ENCODE measurements around the gene NOL6.

The NOL6 gene

DNA sequence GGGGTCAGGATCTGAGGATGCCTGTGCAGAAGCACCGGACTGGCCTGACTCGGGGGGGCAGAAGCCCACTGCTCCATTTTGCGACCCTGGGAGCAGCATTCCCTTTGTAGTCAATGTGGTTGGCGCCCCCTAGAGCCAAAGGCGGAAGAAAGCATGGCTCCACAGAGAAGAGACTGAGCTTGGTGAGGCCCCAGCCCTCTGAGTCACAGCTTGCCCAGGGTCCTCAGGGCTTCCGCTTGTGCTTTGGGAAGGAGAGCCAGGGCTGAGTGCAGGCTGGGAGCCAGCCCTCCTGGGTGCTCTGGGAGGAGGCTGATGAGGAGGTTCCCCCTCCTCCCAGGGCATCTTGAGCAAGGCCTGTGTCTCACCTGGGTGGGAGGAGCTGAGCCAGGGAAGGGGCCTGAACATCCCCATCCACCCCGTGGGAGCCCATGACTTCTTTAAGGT lies 20.9 kb downstream of the NOL6 start:
- peak; percentile 58 for DNase-seq

DNA sequence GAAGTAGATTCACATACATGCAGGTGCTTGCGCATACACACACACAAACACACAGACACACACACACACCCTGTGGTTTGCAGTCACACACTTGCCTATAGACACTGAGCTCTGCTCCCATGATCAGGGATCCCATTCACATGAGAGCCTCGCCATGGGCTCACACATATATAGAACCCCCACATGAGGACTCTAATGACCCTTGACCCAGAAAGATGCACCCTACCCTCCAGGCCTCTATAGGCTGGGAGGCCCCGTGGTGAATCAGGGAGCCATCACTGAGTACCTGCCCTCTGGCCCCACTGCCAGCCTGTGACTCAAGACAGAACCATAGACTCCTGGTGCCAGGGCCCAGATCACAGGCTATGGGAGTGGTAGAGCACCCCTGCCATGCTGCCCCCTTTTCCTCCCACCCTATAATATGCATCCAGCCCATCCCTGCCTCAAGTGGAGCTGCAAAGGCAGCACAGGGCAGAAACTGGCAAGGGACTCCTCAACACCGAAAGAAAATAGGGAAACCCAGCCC lies 23.0 kb downstream of the NOL6 start:
- DNase-seq, result no peak

DNA sequence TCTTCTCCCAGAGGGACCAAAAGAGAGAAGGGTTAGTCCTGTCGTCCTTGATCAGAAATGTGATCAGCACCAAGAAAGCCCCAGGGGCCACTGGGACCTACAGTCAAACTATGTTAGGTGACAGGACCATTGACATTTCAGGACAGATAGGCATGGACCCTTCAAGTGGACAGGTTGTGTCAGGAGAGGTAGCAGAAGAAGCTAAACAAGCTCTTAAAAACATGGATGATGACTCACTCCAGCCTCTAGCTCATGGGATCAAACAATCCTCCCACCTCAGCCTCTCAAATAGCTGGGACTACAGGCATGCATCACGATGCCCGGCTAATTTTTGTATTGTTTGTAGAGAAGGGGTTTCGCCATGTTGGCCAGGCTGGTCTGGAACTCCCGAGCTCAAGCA lies 24.0 kb downstream of the NOL6 start:
- no peak for DNase-seq

DNA sequence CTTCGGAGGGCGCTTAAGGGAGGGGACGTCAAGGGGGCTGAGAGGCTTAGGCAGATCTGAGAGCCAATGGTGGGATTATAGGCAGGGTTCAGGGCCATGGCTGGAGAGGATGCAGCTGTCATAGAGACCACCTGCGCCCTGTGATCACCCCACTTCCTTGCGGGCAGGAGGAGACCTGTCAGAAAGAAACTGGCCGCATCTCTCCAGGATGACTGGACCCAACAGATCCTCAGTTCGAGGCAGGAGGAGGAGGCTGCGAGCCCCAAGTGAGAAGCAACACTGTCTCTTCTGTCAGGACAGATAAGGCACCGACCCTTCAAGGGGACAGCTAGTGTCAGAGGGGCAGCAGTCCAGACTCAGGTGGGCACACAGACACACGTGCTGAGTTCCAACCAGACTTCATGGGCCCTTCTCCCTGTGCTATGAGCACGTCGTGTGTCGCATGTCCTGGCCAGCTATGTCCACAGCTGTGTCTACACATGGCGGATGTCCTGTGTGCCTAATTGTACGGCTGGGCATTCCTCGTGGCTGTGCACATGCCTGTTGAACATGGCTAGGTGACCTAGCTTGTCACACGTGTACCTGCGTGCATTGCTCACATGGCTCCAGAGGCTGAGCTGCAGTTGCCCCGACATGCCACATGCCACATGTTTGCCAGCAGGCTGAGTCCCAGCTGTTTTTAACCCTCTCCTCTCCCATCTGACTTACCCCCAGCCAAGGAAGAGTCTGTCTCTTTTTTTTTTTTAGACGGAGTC lies 25.7 kb downstream of the NOL6 start:
- DNase-seq, result no peak

DNA sequence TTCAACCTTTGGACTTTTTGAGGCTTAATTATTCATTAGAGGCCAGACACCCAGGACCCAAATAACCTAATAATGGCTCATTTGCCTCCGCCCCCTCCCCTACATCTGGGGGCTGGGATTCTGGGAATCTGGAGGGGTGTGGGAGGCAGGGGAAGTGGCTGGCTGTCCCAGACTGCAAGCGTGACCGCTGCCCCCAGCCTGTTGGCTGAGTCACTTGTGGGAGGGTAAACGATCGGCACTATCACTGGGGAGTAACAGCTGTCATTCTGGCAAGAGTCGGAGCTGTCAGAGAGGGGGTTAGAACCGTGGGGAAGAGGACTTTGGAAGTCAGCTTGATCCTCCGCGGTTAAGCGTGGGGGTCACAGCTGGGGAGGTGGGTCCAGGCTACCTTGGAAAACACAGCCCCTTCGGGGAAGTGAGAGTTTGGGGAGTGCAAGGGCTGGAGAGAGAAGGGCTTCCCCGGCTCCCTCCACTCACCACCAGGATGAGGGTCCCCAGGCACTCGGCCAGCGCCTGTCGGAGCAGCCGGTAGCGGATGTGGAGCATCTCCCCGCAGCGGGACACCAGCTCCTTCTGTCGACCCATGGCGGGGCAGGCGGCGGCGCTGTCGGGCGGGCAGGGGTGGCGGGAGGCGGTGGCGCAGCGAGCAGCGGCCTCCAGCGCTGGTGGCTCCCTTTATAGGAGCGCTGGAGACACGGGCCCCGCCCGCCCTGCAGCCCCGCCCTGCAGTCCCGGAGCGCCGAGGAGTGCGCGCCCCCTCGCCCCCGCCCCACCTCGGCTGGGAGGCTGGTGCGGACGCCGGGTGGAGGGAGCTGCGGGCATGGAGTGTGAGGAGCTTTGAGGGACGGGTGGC lies 26.6 kb downstream of the NOL6 start, which contains the start of gene AQP3:
Gene AQP3, minus strand, starts transcription at position 648 of the 853 bp plus-strand sequence. Its CDS starts 63 bp downstream, at position 585.
- peak; percentile 72 for DNase-seq

DNA sequence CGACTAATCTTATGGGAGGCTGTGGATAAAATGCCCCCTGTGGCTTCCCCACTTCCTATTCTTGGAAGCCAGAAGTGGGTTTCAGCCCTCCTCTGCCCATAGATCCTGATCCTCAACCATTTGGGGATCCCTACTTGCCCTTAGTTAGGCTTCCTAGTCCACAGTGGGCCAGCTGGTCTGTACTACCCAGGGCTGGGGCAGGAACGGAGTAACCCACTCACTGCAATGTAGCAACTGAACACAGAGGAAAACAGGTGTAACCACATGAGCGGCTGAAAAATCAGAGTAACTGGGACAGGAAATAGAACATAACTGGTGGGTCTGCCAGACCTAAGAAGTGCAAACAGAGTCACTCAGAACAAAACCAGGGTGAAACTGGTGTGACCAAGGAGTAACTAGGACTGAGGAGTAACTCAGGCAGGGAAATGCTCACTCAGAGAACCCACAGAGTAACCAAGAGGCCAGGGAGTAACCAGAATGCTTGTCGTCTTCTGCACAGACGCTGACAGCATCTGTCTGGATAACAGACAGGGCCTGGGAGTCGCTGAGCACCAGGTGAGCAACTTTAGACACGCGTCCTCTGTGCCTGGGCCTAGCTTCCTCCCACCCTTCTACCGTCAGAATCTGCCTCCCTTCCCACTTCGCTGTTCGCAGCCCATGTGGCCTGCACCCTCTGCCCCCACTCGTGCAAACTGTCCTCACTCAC lies 27.3 kb downstream of the NOL6 start:
- peak; percentile 61 for DNase-seq

DNA sequence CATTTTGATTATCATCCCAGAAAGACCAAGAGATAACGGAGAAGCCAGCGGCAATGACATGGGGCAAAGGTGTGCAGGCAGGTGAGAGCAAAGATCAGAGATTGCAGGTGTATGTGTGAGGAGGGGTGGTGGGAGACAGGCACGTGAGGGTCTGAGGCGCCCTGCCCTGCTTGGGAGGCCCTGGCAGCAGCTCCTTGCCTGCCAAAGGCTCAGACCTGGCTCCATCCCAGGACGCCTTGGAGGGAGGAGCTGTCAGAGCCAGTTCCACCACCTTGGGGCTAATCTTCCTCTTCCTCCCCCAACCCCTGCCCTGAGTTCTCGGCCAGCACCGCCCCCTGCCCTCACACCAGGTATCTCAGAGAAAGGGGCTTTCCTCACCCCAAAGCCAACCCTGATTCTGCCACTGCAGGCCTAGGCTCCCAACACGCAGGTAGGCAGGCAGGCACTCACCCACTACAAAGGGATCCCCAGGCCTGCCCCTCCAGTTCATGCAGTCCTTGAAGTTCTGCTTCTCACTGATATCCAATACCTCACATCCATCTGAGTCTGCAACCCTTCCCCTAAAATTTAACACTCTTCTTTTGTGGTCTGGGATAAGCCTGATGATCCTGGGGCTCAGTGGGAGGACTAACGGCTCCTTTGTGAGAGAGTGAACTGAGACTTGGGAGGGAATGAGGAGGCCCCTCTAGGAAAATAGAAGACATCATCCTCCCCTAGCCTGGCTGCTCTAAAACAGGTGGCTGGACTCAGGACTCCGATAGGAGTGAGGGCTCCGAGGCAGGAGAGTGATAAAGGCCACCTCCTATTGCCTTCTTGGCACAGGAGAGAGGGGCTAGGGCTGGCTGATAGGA lies 28.1 kb downstream of the NOL6 start:
- DNase-seq, result no peak

DNA sequence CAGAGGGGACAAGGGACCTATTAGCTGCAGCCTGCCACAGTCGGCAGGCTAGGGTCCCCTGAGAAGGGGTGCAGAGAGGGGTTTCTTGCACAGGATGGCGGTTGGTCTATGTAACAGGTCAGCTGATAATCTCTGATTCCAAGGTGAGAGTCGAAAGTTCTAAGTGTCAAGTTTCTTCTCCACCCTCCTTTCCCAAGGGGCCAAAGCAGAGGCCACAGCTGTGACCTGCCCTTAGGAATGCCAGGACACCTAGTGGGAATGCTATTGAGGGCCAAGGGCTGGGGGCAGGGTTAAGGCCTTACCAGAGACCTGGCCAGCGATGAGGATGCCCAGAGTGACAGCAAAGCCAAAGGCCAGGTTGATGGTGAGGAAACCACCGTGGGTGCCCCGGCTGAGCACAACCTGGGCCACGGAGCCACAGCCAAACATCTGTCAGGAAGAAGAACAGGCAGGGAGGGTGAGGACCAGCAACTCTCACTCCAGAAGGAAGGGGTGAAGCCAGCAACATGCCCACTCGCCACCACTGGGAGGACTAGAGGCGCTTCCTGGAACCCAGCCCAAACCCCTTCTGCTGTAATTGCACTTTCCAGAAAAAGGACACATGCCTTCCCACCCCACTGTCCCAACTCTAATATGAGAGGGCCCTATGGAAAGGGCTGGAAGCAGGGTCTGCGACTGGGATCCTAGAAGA lies 30.1 kb downstream of the NOL6 start:
- DNase-seq, result no peak

DNA sequence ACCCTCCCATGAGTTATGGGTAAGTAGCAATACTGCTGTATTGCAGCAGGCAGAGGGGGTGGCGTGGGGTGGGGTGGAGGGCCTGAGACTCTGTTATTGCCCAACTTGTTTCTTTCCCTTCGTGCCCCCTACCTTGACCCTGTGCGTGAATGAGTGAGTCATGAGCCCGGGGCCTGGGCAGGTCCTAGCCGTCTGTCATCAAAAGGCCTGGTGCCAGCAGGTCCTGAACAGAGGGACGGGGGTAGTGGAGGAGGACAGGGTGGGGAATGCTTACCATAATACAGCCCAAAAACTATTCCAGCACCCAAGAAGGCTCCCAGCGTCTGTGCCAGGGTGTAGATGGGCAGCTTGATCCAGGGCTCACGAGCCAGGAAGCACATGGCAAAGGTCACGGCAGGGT lies 30.7 kb downstream of the NOL6 start:
- no peak for DNase-seq

DNA sequence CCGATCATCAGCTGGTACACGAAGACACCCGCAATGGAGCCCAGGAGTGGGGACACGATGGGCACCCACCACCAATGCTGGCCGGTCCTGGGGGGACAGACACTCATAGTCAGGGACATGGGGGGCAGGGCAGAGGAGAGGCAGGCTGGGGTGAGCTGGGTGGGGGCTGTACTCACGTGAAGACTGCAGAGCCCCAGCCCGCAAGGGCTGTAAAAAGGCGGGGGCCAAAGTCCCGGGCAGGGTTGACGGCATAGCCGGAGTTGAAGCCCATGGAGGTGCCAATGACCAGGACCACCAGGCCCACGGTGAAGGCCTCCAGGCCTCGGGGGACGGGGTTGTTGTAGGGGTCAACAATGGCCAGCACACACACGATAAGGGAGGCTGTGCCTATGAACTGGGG lies 31.6 kb downstream of the NOL6 start:
- DNase-seq, result no peak

DNA sequence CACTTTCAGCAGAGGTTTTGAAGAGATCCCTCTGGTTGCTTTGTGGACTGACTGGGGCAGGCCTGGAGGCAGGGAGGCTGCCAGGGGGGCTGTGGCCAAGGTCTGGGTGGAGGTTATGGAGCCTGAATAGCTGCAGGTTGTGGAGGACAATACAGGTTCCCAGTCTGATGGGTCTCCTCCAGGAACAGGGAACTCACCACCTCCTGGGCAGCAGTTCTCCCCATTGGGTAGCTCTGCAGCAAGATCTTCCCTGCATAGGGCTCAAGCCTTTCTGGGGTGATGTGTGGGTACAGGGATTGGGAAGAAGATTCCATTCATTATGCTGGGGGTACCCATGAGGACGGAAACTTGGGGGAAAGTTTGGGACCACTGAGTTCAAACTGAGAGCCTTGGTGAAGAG lies 33.1 kb downstream of the NOL6 start:
- DNase-seq, result no peak

DNA sequence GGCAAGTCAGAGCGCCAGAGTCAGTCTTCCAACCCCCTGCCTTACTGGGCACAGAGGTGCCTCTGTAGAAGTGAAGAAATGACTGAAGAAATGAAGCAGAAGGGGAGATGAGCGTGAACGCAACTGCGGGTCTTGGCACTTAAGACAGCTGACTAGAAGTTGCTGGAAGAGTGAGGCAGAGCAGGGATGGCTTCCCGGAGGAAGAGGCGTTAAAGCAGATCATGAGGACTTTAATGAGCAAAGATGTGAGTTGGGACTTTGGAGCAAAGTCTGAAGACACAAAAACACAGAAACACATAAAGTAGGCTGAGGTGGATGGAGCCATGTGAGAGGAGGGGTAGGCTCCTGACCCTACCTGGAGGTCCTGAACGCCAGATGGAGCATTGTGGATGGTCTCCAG lies 33.5 kb downstream of the NOL6 start:
- DNase-seq, result no peak

DNA sequence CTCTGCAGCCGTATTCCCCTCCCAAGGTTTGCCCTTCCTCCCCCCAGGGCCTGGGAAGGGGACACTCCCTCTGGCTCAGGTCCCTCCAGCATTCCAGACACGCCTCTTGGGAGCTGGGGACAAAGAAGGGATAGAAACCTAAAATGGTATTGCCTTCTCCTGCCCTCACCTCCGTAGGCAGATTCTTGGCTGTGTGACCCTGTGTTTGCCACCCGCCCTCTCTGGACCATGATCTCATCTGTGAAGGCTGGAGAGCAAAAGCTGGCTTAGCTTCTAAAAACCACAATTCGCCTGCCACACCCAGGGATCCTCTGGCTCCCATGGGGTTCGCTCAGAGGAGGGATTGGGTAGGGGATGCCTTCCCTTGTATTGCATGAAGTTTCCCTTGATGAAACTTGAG lies 34.0 kb downstream of the NOL6 start:
- no peak for DNase-seq

DNA sequence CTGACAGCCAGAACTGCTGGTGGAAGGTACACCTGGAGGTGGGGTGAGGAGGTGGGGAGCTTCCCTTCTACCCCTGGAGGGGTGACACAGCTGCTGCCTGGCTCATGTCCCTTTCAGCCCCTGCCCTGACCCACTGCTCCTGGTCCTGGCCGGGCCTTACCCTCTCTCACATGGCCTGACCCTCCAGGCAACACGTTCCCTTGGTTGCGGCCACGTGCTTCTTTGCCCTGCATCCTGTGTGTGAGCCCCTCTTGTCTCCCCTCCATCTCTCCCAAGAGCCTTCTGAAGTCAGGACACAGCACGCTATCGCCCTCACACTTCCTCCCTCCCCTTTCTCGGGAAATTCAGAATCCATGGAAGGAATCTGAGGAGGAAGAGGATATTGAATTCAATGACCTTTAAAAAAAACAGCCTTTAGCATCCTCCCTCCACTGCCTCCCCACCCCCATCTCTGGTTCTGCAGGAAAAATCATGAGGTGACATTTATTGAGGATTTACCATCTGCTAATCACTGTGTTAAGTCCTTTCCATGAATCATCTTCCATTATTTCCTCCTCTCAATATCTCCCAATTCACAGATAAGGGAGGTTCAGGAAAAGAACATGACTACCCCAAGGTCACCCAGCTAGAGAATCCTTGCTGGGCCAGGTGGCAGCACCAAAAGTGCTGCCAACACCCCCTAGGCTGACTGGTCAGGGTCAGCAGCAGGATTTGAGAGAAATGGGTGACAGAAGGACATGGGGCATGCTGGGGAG lies 34.6 kb downstream of the NOL6 start:
- no peak for DNase-seq

DNA sequence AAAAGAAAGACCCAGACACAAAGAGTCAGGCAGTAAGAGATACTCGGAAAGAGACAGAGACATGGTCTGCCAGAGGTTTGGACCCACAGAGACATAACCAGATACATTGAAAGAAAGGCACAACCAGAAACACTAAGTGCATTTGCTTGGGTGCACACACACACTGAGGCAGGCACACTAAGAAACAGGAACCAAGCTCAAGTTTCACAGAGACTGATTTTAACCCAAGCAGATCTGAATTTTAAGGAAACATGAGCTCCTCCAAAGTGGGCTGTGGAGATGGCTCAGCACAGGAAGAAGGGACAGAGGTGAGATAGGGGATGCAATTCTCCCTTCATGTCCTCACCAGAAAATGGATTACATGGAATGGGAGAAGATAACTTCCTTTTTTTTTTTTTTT lies 35.8 kb downstream of the NOL6 start:
- no peak for DNase-seq

DNA sequence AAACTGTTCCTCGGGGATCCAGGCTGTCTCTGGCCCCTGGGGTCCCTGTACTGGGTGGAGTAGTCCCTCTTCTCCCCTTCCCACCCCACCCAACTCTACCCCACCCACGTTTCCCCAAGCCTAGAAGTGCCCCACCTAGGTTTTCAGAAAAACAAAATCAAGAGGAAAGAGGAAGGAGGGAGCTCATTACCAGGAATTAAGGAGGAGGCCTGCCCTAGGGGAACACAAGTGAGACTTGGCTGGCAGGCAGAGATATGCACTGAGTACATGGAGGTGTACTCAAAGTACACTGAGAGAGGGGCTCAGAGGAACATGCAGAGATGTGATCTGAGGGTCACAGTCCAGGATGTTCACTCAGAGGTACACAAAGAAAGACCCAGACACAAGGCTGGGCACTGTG lies 36.5 kb downstream of the NOL6 start:
- DNase-seq, result no peak

DNA sequence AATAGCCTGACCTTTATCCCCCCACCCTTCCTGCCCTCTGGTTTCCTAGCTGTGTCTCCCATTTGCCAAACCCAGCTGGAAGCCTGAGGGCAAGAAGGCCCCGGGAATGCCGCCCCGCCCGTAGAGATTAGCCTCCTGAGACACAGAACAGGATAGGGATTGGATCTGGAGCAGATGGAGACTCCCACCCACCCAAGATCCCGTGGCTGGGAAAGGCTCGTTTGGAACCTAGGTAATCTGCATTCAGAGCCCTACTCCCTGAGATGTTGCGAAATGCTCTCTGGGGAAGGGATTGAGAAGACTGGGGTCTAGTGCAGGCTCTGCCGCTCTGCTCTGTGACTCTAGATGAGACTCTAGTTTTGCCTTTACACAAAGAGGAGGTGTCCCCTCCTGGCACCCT lies 37.3 kb downstream of the NOL6 start:
- DNase-seq, result no peak

DNA sequence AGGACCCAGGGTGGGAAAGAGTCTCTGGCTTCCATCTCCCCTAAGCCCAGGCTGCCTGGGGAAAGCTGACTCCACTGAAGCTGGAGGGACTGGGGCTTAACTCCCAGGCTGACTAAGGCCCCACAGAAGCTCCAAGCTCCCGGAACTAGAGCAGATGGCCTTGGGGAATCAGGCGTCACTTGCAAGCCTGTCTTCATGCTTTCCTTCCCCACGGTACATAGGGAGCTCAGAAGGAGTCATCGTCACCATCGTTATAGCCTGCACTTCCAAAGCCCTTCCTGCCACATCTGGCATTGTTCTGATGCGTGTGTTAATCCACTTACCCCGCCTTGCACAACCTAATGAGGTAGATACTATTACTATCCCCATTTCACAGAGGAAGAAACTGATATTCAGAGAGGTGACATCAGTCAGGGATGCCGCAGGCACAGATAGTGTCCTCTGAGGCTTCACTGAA lies 37.9 kb downstream of the NOL6 start:
- DNase-seq, result no peak

DNA sequence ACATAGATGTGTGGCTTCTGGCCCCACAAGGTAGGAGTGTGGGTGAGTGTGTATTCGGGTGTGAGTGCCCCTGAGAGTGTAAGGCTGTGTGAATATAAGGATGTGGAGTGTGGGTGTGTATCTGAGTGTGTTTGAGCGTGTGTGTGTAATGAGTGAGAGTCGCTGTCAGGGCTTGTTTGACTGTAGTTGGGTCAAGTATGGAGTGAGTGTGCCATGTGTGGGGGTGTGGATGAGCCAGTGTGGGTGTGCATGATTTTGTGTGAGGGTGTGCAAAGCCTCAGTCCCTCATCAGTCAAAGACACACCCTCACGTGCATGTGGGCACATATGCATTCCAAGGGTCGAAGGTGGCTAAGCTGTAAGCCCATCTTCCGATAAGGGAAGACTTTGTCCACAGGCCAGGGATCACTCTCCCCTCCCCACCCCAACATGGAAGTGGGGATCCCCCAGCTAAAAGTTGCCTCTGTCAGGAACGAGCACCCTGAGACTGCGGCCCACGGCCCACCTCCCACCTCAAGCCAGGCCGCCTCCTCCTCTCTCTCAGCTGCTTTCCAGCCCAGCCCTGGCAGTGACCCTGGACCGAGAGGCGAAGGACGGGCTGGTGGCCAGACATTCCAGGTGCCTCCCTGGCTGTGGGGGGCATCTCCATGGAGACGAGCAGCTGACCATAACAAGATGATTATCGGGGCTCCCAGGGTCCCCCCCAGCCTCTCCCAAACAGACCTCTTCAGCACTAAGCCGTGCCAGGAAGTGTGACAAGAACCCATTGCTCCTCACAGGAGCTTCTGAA lies 39.2 kb downstream of the NOL6 start:
- DNase-seq, result no peak

DNA sequence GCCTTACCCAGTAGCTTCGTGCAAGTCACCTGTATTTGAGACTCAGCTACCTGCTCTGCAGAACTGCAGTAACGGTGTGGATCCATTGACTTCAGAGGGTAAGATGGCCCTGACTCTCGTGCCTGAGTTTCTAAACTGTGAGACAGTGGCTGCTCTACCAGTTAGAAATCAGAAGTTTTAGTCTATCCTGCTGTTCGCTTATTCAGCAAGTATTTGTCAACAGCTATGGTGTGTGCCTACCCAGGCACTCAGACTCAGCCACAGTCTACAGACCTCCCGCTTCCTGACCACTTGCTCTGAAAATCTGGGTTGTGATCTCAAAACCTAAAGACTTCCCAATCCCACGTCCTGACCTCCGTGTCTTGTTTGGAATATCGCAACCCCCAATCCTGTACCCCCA lies 39.9 kb downstream of the NOL6 start:
- DNase-seq, result no peak

All from activated naive CD4-positive, alpha-beta T cell treated with Interleukin-2 at 50 U/mL for 16 hours (primary cell).